PC-3 (cell line): ENCODE results near the gene ITGA4. TPM values are rescaled to one million over a fixed set of nuclear protein-coding genes. Genes with fewer than 3 reads are reported as not detected.

ENCODE experiments used
- ATAC-seq: fragments of 200-7000 bp; cut with Tn5 transposase; 2 replicates; pipeline ENCODE4 v1.9.1; 2020; ENCODE audit warnings: mild to moderate bottlenecking, moderate library complexity
- Bru-seq: library from RNA; stranded (reverse); fragments of 400-500 nt; gene quantifications from one replicate; lab custom pipeline; 2021; lab: Mats Ljungman, UMichigan
- BruChase-seq, 2 experiments: library from RNA; stranded (reverse); fragments of 400-500 nt; gene quantifications; one replicate each; lab custom pipeline; 2021; lab: Mats Ljungman, UMichigan
- BruUV-seq: library from RNA; stranded (reverse); fragments of 400-500 nt; replicated peaks from 2 replicates; lab custom pipeline; 2021; lab: Mats Ljungman, UMichigan
- CTCF ChIA-PET: fragments of 300-600 bp; sonication (Branson Sonifier 250); formaldehyde crosslinking; loops from one replicate; lab custom pipeline; 2022; ENCODE audit warnings: antibody characterized with exemption; lab: Charles Lee
- POLR2A ChIA-PET: fragments of 300-600 bp; sonication (Branson Sonifier 250); formaldehyde crosslinking; loops from one replicate; lab custom pipeline; 2022; ENCODE audit warnings: antibody characterized with exemption; ENCODE audit not compliant: unreplicated experiment; lab: Charles Lee
- DNase-seq: peaks from one replicate; pipeline ENCODE4 v3.0.0-alpha.2; 2015
- H2AFZ ChIP-seq: fragments of 300-600 bp; sonication (generic); 2 replicates; pipeline ENCODE4 v1.6.0; 2016; ENCODE audit warnings: antibody characterized with exemption, low read length
- H3F3A ChIP-seq: fragments of 300-600 bp; sonication (generic); one replicate; pipeline ENCODE4 v1.6.0; 2017; ENCODE audit warnings: antibody characterized with exemption, low read length, control low read depth, mild to moderate bottlenecking; ENCODE audit not compliant: unreplicated experiment
- H3K27ac ChIP-seq: fragments of 300-600 bp; sonication (generic); 2 replicates; pipeline ENCODE4 v1.5.1; 2016; ENCODE audit warnings: mild to moderate bottlenecking, low read length
- H3K27me3 ChIP-seq: fragments of 300-600 bp; sonication (generic); 2 replicates; pipeline ENCODE4 v1.6.1; 2016; ENCODE audit warnings: low read length, mixed read lengths
- H3K36me3 ChIP-seq: fragments of 300-600 bp; sonication (generic); 2 replicates; pipeline ENCODE4 v1.6.1; 2016; ENCODE audit warnings: low read depth, mixed run types, low read length, mixed read lengths
- H3K4me1 ChIP-seq: fragments of 300-600 bp; sonication (generic); 2 replicates; pipeline ENCODE4 v1.5.1; 2016; ENCODE audit warnings: low read length; ENCODE audit not compliant: insufficient read depth
- H3K4me2 ChIP-seq: fragments of 300-600 bp; sonication (generic); 2 replicates; pipeline ENCODE4 v1.6.0; 2016; ENCODE audit warnings: low read length
- H3K4me3 ChIP-seq: fragments of 300-600 bp; sonication (generic); 2 replicates; pipeline ENCODE4 v1.5.1; 2016; ENCODE audit warnings: mild to moderate bottlenecking, low read length, mixed read lengths
- H3K79me2 ChIP-seq: fragments of 300-600 bp; sonication (generic); 2 replicates; pipeline ENCODE4 v1.6.1; 2017; ENCODE audit warnings: low read length, mixed read lengths
- H3K9ac ChIP-seq: fragments of 300-600 bp; sonication (generic); 2 replicates; pipeline ENCODE4 v1.6.0; 2016; ENCODE audit warnings: mild to moderate bottlenecking, low read length
- H3K9me2 ChIP-seq: fragments of 300-600 bp; sonication (generic); replicated peaks from 2 replicates; pipeline ENCODE4 v1.6.1; 2016; ENCODE audit warnings: mixed run types, low read length, mixed read lengths
- H3K9me3 ChIP-seq: fragments of 300-600 bp; sonication (generic); 2 replicates; pipeline ENCODE4 v1.6.1; 2016; ENCODE audit warnings: low read length, mixed read lengths
- H4K20me1 ChIP-seq: fragments of 300-600 bp; sonication (generic); 2 replicates; pipeline ENCODE4 v1.6.1; 2016; ENCODE audit warnings: low read length, mixed read lengths
- CTCF ChIP-seq: fragments of 300-600 bp; sonication (generic); conservative IDR thresholded peaks from 2 replicates; pipeline ENCODE4 v1.5.1; 2017; ENCODE audit warnings: antibody characterized with exemption, low read depth, mild to moderate bottlenecking, low read length
- EZH2 ChIP-seq: fragments of 300-600 bp; sonication (generic); IDR thresholded peaks from one replicate; pipeline ENCODE4 v1.6.1; 2017; ENCODE audit warnings: antibody characterized with exemption, mild to moderate bottlenecking, low read length; ENCODE audit not compliant: unreplicated experiment
- EZH2phosphoT487 ChIP-seq: fragments of 300-600 bp; sonication (generic); IDR thresholded peaks from 2 replicates; pipeline ENCODE4 v1.6.1; 2018; ENCODE audit warnings: mild to moderate bottlenecking, antibody characterized with exemption, low read length, borderline replicate concordance
- intact Hi-C: fragments of 100-400 bp; cut with micrococcal nuclease; formaldehyde crosslinking; loops from 2 replicates; pipeline ENCODE4 v1.9.0; 2023
- long read RNA-seq: library from polyadenylated mRNA; unstranded; transcript quantifications from one replicate; pipeline ENCODE4 v2.0.0, GENCODE V29; 2021; ENCODE audit not compliant: unreplicated experiment
- total RNA-seq: library from RNA; depleted of rRNA; stranded (reverse); fragments of >200 nt; gene quantifications from 2 replicates; pipeline ENCODE4 v1.2.3, GENCODE V29; 2014; rRNA removed

The ITGA4 gene
- total RNA-seq (0.81 and 1.0 TPM in 2 replicates), Bru-seq, nascent RNA (percentile 20 among the genes with signal in this experiment), BruChase-seq, experiment 1, labeled RNA remaining after a 6-hour chase (percentile 18 among the genes with signal in this experiment), BruChase-seq, experiment 2, labeled RNA remaining after a 2-hour chase (percentile 8 among the genes with signal in this experiment)
- long read RNA-seq, result 0 reads

GRCh38 chr2:181457121-181457740, at the start of gene ITGA4:
Gene ITGA4 (plus strand): TSS chr2:181457386. CDS start chr2:181457655, 269 bp downstream.
- Histone ChIP-seq H3K36me3 (no peaks in the 10 kb centered on the region), H3K27me3 (no peaks in the 10 kb centered on the region), H3K9me3 (no peaks in the 10 kb centered on the region), H3K9me2 (no peaks in the 10 kb centered on the region), H3K4me2 (peak within 1 kb of the TSS; percentile 89), H3K9ac (peak within 1 kb of the TSS; percentile 7; the same call in 1 of the 2 replicates), H3K4me3 (peak within 1 kb of the TSS; percentile 69), H3K79me2 (no peaks in the 10 kb centered on the region), H3K4me1 (no peaks in the 10 kb centered on the region), H4K20me1 (no peaks in the 10 kb centered on the region), H3K27ac (no peak within 1 kb of the TSS), H2AFZ (peak within 1 kb of the TSS; percentile 91), H3F3A (no peaks in the 10 kb centered on the region)
- CTCF ChIA-PET, result interaction anchor here (0.7 kb wide), 1 partner anchor 89 kb away, joined by 3 read pairs; no protein-coding TSS in a partner anchor
- intact Hi-C loops, result loop anchor here (2.0 kb wide), 1 partner anchor 352 kb away; no protein-coding TSS in a partner anchor
- peak; percentile 69 for DNase-seq
- peak; percentile 99 for ATAC-seq
- POLR2A ChIA-PET, result interaction anchor here (0.6 kb wide), 1 partner anchor 387 kb away, joined by 5 read pairs; no protein-coding TSS in a partner anchor
- BruUV-seq, result no TSS peak
- TF ChIP-seq CTCF (peak; percentile 74), EZH2 (no peak), EZH2phosphoT487 (no peak)

- Histone ChIP-seq H3K79me2 (no peaks in the 10 kb centered on the region), H3K9ac (no peak overlapping the region), H3F3A (no peaks in the 10 kb centered on the region), H4K20me1 (no peaks in the 10 kb centered on the region), H3K9me2 (no peaks in the 10 kb centered on the region), H3K36me3 (no peaks in the 10 kb centered on the region), H3K4me3 (no peak overlapping the region), H3K9me3 (no peaks in the 10 kb centered on the region), H3K4me1 (no peaks in the 10 kb centered on the region), H2AFZ (no peak overlapping the region), H3K27ac (no peak overlapping the region), H3K4me2 (no peak overlapping the region), H3K27me3 (0 out of 2 replicates have a peak, but pooled peaks cover 3% of the 10 kb centered on the region)
- DNase-seq (no peak), ATAC-seq (no peak)
- TF ChIP-seq EZH2, result no peak
- TF ChIP-seq CTCF, result no peak
- TF ChIP-seq EZH2phosphoT487, result no peak
- CTCF ChIA-PET, result no interaction called here
- POLR2A ChIA-PET, result no interaction called here
- intact Hi-C loops, result no loop called here
- BruUV-seq, result no TSS peak
These were observed 48.3 kb upstream of the ITGA4 start for GRCh38 chr2:181408861-181409260.
